Gastrocnemius medialis (tissue), 4 donors: ENCODE data around the gene DGCR8. TPM values are rescaled to one million over a fixed set of nuclear protein-coding genes. Genes with fewer than 3 reads are reported as not detected.

Experiments used
- ATAC-seq, 2 donors: fragments of 150-250 bp; one replicate each; pipeline ENCODE4 v1.9.1; 2016
- DNase-seq, 2 donors: peaks; one replicate each; pipeline ENCODE4 v3.0.0-alpha.2; 2019
- H3K27ac ChIP-seq, 4 donors: fragments of 200-600 bp; sonication (generic); 1 replicate in 1 of 4; 2 replicates in 3 of 4; pipeline ENCODE4 v1.5.1; 2016 to 2018; ENCODE audit warnings: mild to moderate bottlenecking in 2 of 4, moderate library complexity in 1 of 4
- H3K27me3 ChIP-seq, 3 donors: fragments of 200-600 bp; sonication (generic) in 2 of 3; 1 replicate in 1 of 3; 2 replicates in 2 of 3; pipeline versions ENCODE4 v1.5.1 to v1.6.0; 2016 to 2019; ENCODE audit warnings: mild to moderate bottlenecking in 1 of 3, moderate library complexity in 1 of 3
- H3K36me3 ChIP-seq, 2 donors: fragments of 200-600 bp; sonication (generic) in 1 of 2; one replicate each; pipeline ENCODE4 v1.5.1; 2017 to 2018
- H3K4me1 ChIP-seq, 2 donors: fragments of 200-600 bp; sonication (generic) in 1 of 2; one replicate each; pipeline ENCODE4 v1.5.1; 2016 to 2017; ENCODE audit warnings: mild to moderate bottlenecking in 2 of 2
- H3K4me3 ChIP-seq, 4 donors: fragments of 200-600 bp; sonication (generic) in 3 of 4; 1 replicate in 1 of 4; 2 replicates in 3 of 4; pipeline ENCODE4 v1.5.1; 2016 to 2019; ENCODE audit warnings: mild to moderate bottlenecking in 2 of 4
- H3K9me3 ChIP-seq, 3 donors: fragments of 200-600 bp; sonication (generic) in 2 of 3; 1 replicate in 1 of 3; 2 replicates in 2 of 3; pipeline ENCODE4 v1.5.1; 2016 to 2019
- POLR2A ChIP-seq, 2 donors: fragments of 450-650 bp; IDR thresholded peaks; one replicate each; pipeline ENCODE4 v1.6.1; 2017; ENCODE audit warnings: antibody characterized with exemption in 2 of 2, mild to moderate bottlenecking in 2 of 2, moderate library complexity in 2 of 2
- in situ Hi-C, 4 donors: fragments of 200-750 bp; cut with MboI; loops; one replicate each; pipeline versions ENCODE4 v1.15.0 to v1.8.0; 2017; ENCODE audit warnings: low sequenced_read_pairs in 4 of 4
- intact Hi-C: fragments of 100-400 bp; cut with DNase I; formaldehyde crosslinking; loops from one replicate; pipeline ENCODE4 v1.15.1; 2023; ENCODE audit warnings: low total_unique reads
- total RNA-seq, 4 donors: library from RNA; depleted of rRNA; stranded (reverse); fragments of >200 nt; gene quantifications; one replicate each; pipeline versions ENCODE4 v1.1.0 to v1.2.3, GENCODE V29; 2016
- TF ChIP-seq, protein P1 (sequence below), 5 experiments: fragments of 450-650 bp in 3 of 5; fragments of 200-600 bp in 2 of 5; sonication (generic) in 2 of 5; IDR thresholded peaks in 4 of 5; conservative IDR thresholded peaks in 1 of 5; 1 replicate in 4 of 5; 2 replicates in 1 of 5; pipeline ENCODE4 v1.5.1; 2016 to 2019; ENCODE audit warnings: antibody characterized with exemption in 5 of 5, mild to moderate bottlenecking in 3 of 5, moderate library complexity in 3 of 5

Gene DGCR8
- total RNA-seq, 4 donors from 2014 or later: 5.2 to 16.5 (median 11.2) TPM

DNA sequence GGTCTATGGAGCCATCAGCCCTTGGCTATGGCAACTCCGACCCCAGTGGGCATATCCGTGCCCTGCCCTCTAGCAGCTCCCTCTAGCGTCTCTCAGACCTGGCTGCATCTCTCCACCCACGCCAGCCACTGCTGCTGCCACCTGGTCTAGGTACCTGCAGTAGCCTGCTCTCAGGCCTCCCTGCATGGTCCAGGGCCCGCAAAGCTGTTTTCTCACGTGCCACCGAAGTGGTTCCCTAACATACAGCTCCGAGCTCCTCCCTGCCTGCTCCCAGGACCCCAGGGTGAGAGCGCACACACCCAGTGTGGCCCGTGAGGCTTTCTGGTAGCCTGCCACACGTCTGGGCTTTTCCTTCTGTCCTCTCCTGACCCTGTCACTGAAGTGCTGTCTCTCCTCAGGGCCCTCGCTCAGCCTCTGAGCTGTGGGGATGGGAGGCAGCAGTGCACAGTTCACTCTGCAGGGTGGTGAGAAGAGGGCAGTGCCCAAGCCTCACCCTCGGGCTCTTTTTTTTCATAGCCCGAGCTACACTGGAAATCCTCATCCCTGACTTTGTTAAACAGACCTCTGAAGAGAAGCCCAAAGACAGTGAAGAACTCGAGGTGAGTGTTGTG is 14.3 kb downstream of the DGCR8 start:
- H3K36me3 ChIP-seq: peaks cover 0 to 90% of the 10 kb centered on the region in 2 donors
- no peaks in the 10 kb centered on the region for H3K27me3 ChIP-seq
- H3K4me1 ChIP-seq: peaks cover 11 to 13% of the 10 kb centered on the region in 2 donors
- DNase-seq (no peak), ATAC-seq (no peak)
- H3K27ac ChIP-seq: peak overlapping the region; percentile 71 to 88 (median 79)
- H3K9me3 ChIP-seq: no peaks in the 10 kb centered on the region
- no peak overlapping the region for H3K4me3 ChIP-seq
- intact Hi-C loops: no loop called here
- no peak for TF ChIP-seq POLR2A (IDR thresholded peaks at IDR 0.05)
- TF ChIP-seq, protein P1, sequence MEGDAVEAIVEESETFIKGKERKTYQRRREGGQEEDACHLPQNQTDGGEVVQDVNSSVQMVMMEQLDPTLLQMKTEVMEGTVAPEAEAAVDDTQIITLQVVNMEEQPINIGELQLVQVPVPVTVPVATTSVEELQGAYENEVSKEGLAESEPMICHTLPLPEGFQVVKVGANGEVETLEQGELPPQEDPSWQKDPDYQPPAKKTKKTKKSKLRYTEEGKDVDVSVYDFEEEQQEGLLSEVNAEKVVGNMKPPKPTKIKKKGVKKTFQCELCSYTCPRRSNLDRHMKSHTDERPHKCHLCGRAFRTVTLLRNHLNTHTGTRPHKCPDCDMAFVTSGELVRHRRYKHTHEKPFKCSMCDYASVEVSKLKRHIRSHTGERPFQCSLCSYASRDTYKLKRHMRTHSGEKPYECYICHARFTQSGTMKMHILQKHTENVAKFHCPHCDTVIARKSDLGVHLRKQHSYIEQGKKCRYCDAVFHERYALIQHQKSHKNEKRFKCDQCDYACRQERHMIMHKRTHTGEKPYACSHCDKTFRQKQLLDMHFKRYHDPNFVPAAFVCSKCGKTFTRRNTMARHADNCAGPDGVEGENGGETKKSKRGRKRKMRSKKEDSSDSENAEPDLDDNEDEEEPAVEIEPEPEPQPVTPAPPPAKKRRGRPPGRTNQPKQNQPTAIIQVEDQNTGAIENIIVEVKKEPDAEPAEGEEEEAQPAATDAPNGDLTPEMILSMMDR (IDR thresholded peaks at IDR 0.05 in 4 of 5, conservative IDR thresholded peaks at IDR 0.05 in 1 of 5): no peak
- in situ Hi-C loops: no loop called here

DNA sequence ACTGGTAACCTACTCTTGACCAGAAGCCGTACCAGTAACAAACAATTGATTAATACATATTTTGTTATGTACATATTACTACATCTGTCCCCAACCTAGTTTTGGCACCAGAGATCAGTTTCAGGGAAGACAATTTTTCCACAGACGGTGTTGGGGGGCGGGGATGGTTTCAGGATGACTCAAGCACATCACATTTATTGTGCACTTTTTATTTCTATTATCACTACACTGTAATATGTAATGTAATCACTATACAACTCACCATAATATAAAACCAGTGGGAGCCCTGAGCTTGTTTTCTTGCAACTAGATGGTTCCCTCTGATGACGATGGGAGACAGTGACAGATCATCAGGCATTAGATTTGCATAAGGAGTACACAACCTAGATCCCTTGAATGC is 15.5 kb downstream of the DGCR8 start:
- Histone ChIP-seq H3K27me3 (no peaks in the 10 kb centered on the region), H3K36me3 (peaks cover 0 to 89% of the 10 kb centered on the region in 2 donors), H3K9me3 (no peaks in the 10 kb centered on the region), H3K27ac (no peak overlapping the region), H3K4me3 (no peak overlapping the region), H3K4me1 (peaks cover 11 to 13% of the 10 kb centered on the region in 2 donors)
- no peak for TF ChIP-seq POLR2A (IDR thresholded peaks at IDR 0.05)
- TF ChIP-seq, protein P1 (IDR thresholded peaks at IDR 0.05 in 4 of 5, conservative IDR thresholded peaks at IDR 0.05 in 1 of 5): no peak
- ATAC-seq: no peak
- intact Hi-C loops: no loop called here
- no peak for DNase-seq
- in situ Hi-C loops: no loop called here

DNA sequence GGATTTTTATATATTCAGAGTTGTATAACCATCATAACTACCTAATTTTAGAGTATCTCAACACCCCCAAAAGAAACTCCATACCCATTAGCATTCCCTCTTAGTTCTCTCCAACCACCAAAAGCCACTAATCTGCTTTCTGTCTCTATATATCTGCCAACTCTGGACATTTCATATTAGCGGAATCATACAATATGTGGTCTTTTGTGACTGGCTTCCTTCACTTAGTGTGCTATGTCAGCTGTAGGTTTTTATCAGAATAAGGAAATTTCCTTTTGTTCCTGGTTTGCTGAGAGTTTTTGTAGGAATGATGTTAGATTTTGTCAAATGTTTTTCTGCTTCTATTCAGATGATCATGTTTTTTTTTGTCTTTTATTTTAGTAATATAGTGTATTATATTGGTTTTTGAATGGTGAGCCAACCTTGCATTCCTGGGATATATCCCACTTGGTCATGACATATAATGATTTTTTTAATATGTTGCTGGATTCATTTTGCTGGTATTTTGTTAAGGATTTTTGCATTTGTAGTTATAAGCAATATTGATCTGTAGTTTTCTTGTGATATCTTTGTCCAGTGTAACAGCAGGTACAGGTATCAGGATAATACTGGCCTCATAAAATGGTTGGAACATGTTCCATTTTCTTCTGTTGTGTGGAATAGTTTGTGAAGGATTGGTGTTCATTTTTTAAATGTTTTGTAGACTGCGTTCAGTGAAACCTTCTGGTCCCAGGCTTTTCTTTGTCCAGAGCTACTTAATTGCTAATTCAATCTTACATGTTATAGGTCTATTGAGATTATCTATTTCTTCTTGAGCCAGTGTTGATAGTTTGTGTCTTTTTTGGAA is 16.8 kb downstream of the DGCR8 start:
- Histone ChIP-seq H3K9me3 (no peaks in the 10 kb centered on the region), H3K27ac (no peak overlapping the region), H3K36me3 (peaks cover 0 to 89% of the 10 kb centered on the region in 2 donors), H3K4me1 (peaks cover 11 to 13% of the 10 kb centered on the region in 2 donors), H3K27me3 (no peaks in the 10 kb centered on the region), H3K4me3 (no peak overlapping the region)
- ATAC-seq: no peak
- in situ Hi-C loops: no loop called here
- intact Hi-C loops: no loop called here
- no peak for DNase-seq
- TF ChIP-seq, protein P1 (IDR thresholded peaks at IDR 0.05 in 4 of 5, conservative IDR thresholded peaks at IDR 0.05 in 1 of 5): no peak
- TF ChIP-seq POLR2A (IDR thresholded peaks at IDR 0.05): no peak

DNA sequence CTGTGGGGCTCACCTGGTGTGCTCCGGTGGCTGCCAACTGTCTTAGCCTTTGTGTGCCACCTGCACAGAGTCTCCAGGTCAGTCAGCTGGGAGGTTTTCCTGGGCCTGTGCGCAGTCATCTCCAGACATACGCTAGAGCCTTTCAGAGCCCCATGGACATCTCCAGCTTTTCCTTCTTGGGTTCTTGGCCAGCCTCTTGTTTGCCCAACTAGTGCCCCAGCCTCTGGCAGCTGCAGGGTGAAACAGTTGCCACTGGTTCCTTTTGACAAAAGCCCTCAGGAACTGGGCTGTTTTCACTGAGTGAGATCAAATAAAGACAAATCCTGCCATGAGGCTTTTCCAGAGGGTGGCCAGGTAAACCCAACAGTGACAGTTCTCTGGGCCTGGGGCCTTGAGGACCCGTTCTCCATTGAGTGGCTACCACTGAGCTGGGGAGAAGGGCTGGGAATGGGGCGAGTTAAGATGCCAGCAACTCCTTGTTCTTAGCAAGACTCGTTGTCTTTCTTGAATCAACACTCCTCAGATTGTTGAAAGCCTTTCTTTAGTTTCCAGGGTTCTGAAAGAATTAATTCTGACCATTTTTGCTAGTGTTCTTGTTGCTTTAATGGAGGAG is 19.2 kb downstream of the DGCR8 start:
- in situ Hi-C loops (no loop called here), intact Hi-C loops (no loop called here)
- TF ChIP-seq, protein P1 (IDR thresholded peaks at IDR 0.05 in 4 of 5, conservative IDR thresholded peaks at IDR 0.05 in 1 of 5): no peak
- no peak for TF ChIP-seq POLR2A (IDR thresholded peaks at IDR 0.05)
- no peak overlapping the region for H3K4me3 ChIP-seq
- ATAC-seq: no peak
- H3K27ac ChIP-seq: no peak overlapping the region
- peaks cover 10 to 11% of the 10 kb centered on the region in 2 donors for H3K4me1 ChIP-seq
- H3K9me3 ChIP-seq: no peaks in the 10 kb centered on the region
- peaks cover 0 to 76% of the 10 kb centered on the region in 2 donors for H3K36me3 ChIP-seq
- H3K27me3 ChIP-seq: no peaks in the 10 kb centered on the region
- DNase-seq: no peak
